Smooth muscle cell (in vitro differentiated cells): Measurements from ENCODE around the gene NUDCD3. TPM values are rescaled to one million over a fixed set of nuclear protein-coding genes. Genes with fewer than 3 reads are reported as not detected.

Experiments
- DNase-seq: peaks from one replicate; lab custom pipeline; 2025; ENCODE audit not compliant: unreplicated experiment; lab: John Stamatoyannopoulos, UW
- H2AFZ ChIP-seq: fragments of 200-600 bp; sonication (generic); 2 replicates; pipeline ENCODE4 v1.6.0; 2016; ENCODE audit warnings: antibody characterized with exemption, low read depth, mild to moderate bottlenecking
- H3F3A ChIP-seq: fragments of 200-600 bp; sonication (generic); 2 replicates; pipeline ENCODE4 v1.6.0; 2017; ENCODE audit warnings: antibody characterized with exemption, low read depth
- H3K27ac ChIP-seq: fragments of 200-600 bp; sonication (generic); 2 replicates; pipeline ENCODE4 v1.5.1; 2016; ENCODE audit warnings: low read depth, mild to moderate bottlenecking
- H3K27me3 ChIP-seq: fragments of 200-600 bp; sonication (generic); 2 replicates; pipeline ENCODE4 v1.6.1; 2016; ENCODE audit warnings: low read depth, mild to moderate bottlenecking
- H3K36me3 ChIP-seq: fragments of 200-600 bp; sonication (generic); 2 replicates; pipeline ENCODE4 v1.5.1; 2016; ENCODE audit warnings: low read depth
- H3K4me1 ChIP-seq: fragments of 200-600 bp; sonication (generic); 2 replicates; pipeline ENCODE4 v1.5.1; 2016; ENCODE audit warnings: low read depth
- H3K4me2 ChIP-seq: fragments of 200-600 bp; sonication (generic); 2 replicates; pipeline ENCODE4 v1.6.0; 2016; ENCODE audit warnings: mild to moderate bottlenecking
- H3K4me3 ChIP-seq: fragments of 200-600 bp; sonication (generic); 2 replicates; pipeline ENCODE4 v1.5.1; 2016; ENCODE audit warnings: mild to moderate bottlenecking
- H3K79me2 ChIP-seq: fragments of 200-600 bp; sonication (generic); 2 replicates; pipeline ENCODE4 v1.6.0; 2016; ENCODE audit warnings: low read depth, mild to moderate bottlenecking
- H3K9ac ChIP-seq: fragments of 200-600 bp; sonication (generic); 2 replicates; pipeline ENCODE4 v1.6.0; 2016; ENCODE audit warnings: low read depth
- H3K9me3 ChIP-seq: fragments of 200-600 bp; sonication (generic); replicated peaks from 2 replicates; pipeline ENCODE4 v1.5.1; 2016; ENCODE audit warnings: low read depth
- H4K20me1 ChIP-seq: fragments of 200-600 bp; sonication (generic); 2 replicates; pipeline ENCODE4 v1.6.0; 2016; ENCODE audit warnings: low read depth
- CTCF ChIP-seq: fragments of 200-600 bp; sonication (generic); IDR thresholded peaks from 2 replicates; pipeline ENCODE4 v1.5.1; 2017; ENCODE audit warnings: borderline replicate concordance, mild to moderate bottlenecking, antibody characterized with exemption; ENCODE audit not compliant: insufficient read depth, poor library complexity, severe bottlenecking
- WGBS: methylation state at CpG from one replicate; pipeline ENCODE4 v1.1.7; 2016; ENCODE audit warnings: low lambda C conversion rate; 5-methylcytosine and 5-hydroxymethylcytosine counted together
- polyA plus RNA-seq: library from polyadenylated mRNA; unstranded; fragments of >200 nt; fragmentation: Nextera tagmentation; extraction: Ambion mirVana; gene quantifications from 2 replicates; pipeline ENCODE4 v1.2.1, GENCODE V29; 2016
- total RNA-seq: library from RNA; depleted of rRNA; stranded (reverse); fragments of >200 nt; gene quantifications from 2 replicates; pipeline ENCODE4 v1.2.3, GENCODE V29; 2014

Gene NUDCD3
- total and polyA plus RNA-seq, 2 experiments from 2014 or later = 32.2 to 56.3 TPM

- Histone ChIP-seq H3K36me3 (no peaks in the 10 kb centered on the region), H3K4me1 (no peaks in the 10 kb centered on the region), H3F3A (no peaks in the 10 kb centered on the region), H3K9me3 (no peaks in the 10 kb centered on the region), H2AFZ (no peak overlapping the region), H4K20me1 (peaks cover 5% of the 10 kb centered on the region), H3K27me3 (peaks cover 4% of the 10 kb centered on the region), H3K4me3 (no peak overlapping the region), H3K27ac (no peak overlapping the region), H3K79me2 (no peaks in the 10 kb centered on the region), H3K4me2 (no peak overlapping the region), H3K9ac (no peak overlapping the region)
- no peak for TF ChIP-seq CTCF
- no peak for DNase-seq
- WGBS = 92% methylated on average over 2 of the region's 2 CpGs
These were observed 110.1 kb downstream of the NUDCD3 start for GRCh38 chr7:44380189-44380830.

GRCh38 chr7:44379366-44380188 is 110.9 kb downstream of the NUDCD3 start:
- Histone ChIP-seq H3K4me3 (no peak overlapping the region), H2AFZ (no peak overlapping the region), H3K9me3 (no peaks in the 10 kb centered on the region), H4K20me1 (peaks cover 5% of the 10 kb centered on the region), H3K36me3 (no peaks in the 10 kb centered on the region), H3K4me2 (no peak overlapping the region), H3K79me2 (no peaks in the 10 kb centered on the region), H3K4me1 (no peaks in the 10 kb centered on the region), H3K27me3 (peaks cover 4% of the 10 kb centered on the region), H3K9ac (no peak overlapping the region), H3F3A (no peaks in the 10 kb centered on the region), H3K27ac (no peak overlapping the region)
- 84% methylated on average over 12 of the region's 12 CpGs for WGBS
- no peak for TF ChIP-seq CTCF
- no peak for DNase-seq

GRCh38 chr7:44378744-44379143 is 111.7 kb downstream of the NUDCD3 start:
- H3K4me2 ChIP-seq = no peak overlapping the region
- H3K4me1 ChIP-seq = no peaks in the 10 kb centered on the region
- no peak overlapping the region for H3K9ac ChIP-seq
- no peak for TF ChIP-seq CTCF
- H2AFZ ChIP-seq = no peak overlapping the region
- H3K36me3 ChIP-seq = no peaks in the 10 kb centered on the region
- no peaks in the 10 kb centered on the region for H3K79me2 ChIP-seq
- WGBS = 91% methylated on average over 3 of the region's 3 CpGs
- H3K4me3 ChIP-seq = no peak overlapping the region
- H3F3A ChIP-seq = no peaks in the 10 kb centered on the region
- no peak overlapping the region for H3K27ac ChIP-seq
- peaks cover 4% of the 10 kb centered on the region for H3K27me3 ChIP-seq
- no peak for DNase-seq
- no peaks in the 10 kb centered on the region for H3K9me3 ChIP-seq
- no peaks in the 10 kb centered on the region for H4K20me1 ChIP-seq
